HG03521 (cell line): ENCODE results near the gene GRIN2B.

Source experiments
- ATAC-seq: cut with Tn5 transposase; IDR thresholded peaks from one replicate; pipeline ENCODE4 v1.9.1; 2021; ENCODE audit warnings: mild to moderate bottlenecking, moderate library complexity; ENCODE audit not compliant: unreplicated experiment

Gene GRIN2B

DNA sequence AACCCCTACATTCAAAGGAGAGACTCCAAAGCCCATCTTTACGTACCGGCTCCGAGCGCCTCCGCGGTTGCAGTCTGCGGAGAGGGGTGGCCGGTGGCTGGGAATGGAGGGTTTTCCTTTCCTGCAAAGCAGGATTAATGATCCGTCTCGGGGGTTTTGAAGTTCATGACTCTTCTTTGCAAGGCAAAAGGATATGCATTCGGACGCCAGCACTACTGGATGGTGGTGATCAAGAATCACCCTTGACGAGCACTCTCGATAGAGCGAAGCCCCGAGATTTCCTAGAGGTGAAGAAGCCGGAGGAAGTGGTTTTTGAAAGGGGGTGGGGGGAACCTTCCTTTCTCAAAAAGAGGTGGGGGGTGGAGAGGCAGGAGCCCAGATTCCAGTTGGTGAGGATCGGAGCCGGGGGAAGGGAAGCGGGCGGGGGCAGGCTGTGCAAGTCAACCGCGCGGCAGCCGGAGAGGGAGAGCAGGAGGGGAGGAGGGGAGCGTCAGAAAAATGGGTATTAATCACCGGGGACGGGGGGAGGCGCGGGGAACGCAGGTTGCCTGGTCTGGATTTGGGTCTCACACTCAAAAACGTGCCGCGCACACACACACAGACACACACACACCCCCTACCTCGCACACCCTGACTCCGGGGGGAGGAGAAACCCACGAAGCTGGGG lies at the start of gene GRIN2B:
Gene GRIN2B, minus strand, starts transcription at position 307 of the 667 bp plus-strand sequence. CDS start 115,394 bp downstream, outside the sequence.
- ATAC-seq, result no peak

DNA sequence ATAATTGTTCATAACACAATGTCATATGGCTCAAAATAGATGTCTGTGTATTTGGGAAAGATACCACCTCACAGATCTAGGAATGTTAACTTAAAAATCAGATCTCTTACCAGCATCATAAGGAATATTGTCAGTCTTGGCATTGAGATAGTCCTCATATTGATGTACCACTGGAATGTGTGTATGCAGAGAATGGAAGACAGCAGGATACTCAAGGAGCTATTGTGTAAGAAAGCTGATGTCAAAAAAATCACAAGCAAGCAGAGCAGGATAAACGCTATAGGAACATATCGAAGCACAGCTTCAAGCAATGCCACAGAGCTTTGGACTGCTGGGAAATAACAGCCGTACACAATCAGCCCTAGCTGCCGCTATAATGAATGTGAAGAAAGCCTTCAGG lies 45.1 kb upstream of the GRIN2B start:
- ATAC-seq, result no peak

GRCh38 chr12:14024591-14024990 lies 43.2 kb upstream of the GRIN2B start:
- no peak for ATAC-seq

- no peak for ATAC-seq
Observed at GRCh38 chr12:14018080-14018479, 36.7 kb upstream of the GRIN2B start.

GRCh38 chr12:14010989-14011388 lies 29.6 kb upstream of the GRIN2B start:
- ATAC-seq, result no peak

DNA sequence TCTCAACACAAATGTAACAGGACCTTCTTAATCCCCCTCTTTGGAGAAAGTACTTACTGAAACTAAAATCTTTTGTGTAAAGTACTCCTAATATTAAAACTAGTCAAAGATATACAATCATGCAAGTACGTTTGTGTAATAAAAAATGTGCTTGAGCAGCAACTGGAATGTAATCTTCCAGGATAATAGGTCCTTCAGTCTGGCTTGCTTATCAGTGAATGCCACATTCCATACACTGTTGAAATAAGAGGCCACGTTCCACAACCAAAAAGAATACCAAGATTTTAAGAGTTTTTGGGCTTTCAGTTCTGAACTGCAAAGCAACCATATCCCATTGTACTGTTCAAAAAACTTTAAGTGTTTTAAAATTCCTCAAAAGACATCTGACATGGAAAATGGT lies 26.2 kb upstream of the GRIN2B start:
- ATAC-seq, result no peak

DNA sequence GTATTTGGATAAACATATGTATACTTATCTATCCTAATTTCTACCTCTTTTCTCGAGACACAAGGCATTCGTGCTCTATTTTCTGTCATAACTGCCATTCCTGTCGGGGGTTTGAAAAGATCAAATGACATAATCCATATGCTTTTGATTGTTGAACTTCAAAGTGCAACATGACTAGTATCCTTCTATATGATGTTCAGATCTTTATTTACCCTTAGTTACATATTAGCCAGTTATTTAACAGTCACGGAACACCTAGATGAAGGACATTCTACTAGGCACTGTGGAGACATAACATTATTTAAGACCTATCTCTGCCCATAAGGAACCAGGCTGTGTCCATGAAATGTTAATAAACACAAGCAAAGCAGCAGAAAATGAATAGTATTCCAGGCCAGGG lies 11.2 kb upstream of the GRIN2B start:
- no peak for ATAC-seq

DNA sequence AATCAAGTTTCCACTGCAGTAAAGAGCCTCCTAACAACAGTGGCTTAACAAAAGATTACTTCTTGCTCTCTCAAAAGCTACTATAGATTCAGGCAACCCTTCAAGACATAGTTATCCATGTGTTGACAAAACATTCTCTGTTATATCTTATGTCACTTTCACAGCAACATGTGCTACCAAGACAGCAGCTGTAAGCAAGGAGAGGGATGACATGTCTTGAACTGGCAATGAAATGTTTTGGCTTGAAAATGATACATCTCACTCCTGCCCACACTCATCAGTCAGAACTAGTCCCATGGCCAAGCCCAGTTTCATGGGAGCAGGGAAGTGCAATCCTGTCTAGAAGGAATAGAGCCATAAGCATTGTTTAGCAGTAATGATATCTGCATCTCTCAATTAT lies 10.7 kb upstream of the GRIN2B start:
- ATAC-seq, result no peak

DNA sequence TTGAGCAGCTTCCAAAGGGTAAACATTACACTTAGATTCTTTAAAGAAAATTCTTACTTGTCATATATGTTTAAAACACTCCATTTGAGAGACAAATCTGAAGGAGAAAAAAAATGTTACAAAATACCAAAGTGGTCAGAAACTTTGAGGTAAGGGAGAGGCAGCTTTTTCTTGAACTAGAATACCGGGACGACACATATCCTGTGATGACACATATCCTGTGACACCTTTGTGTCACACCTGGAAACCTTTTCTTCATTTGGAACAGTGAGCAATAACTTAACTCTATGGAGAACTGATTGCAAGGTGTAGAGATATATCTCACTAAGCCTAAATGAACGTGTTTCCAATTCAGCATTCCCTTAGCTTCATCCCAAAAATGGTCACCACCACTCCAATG lies 4.6 kb upstream of the GRIN2B start:
- no peak for ATAC-seq

DNA sequence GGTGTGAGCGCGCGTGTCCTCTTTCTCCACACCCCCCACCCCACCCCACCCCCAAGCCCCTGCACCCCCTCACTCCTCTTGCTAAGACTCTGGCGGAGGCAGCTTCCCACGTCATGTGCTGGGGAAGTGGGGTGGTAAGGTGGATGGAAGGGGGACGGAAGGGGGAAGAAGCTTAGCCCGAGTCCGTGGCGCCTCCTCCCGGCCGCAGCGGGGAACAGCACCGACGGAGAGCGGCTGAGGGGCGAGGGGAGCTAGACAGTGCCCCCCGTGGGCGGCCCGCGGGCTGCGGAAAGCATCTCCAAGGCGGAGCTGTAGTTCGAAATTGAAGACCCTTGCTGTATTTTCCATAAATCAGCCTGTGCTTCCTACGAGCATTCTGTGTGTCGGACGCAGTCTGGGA lies 588 bp upstream of the GRIN2B start:
- no peak for ATAC-seq

GRCh38 chr12:13980538-13981295 lies 685 bp downstream of the GRIN2B start:
- ATAC-seq, result no peak

DNA sequence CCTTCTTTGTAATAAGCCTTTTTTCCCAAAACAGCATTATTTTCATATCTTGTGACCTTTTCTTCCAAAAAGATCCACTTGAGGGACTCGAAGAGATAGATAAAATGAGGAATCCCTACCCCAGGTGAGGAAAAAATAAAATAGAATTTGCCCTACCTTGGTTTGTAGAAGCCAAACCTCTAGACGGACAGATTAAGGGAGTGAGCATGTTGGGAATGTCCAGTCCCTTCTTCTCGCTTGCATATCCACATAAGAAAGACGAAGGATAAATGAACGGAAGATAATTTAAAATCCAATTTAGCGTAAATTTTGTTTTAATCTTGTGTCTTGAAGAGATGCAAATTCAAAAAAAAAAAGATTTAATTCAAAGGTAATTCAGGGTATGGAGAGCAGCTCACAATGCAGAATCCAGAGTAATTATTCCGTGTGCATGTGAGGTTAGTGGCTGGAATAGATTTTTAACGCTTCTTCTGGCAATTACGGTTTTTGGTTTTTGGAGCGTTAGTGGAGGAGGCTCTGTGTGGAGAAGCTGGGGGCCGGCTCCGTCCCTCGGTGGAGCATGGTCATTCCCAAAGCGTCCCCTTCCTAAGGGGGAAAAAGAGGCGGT lies 1.5 kb downstream of the GRIN2B start:
- no peak for ATAC-seq

- no peak for ATAC-seq
Observed at GRCh38 chr12:13978876-13979275, 2.5 kb downstream of the GRIN2B start.

- no peak for ATAC-seq
Observed at GRCh38 chr12:13976880-13977279, 4.5 kb downstream of the GRIN2B start.

GRCh38 chr12:13976028-13976584 lies 5.3 kb downstream of the GRIN2B start:
- ATAC-seq, result no peak

DNA sequence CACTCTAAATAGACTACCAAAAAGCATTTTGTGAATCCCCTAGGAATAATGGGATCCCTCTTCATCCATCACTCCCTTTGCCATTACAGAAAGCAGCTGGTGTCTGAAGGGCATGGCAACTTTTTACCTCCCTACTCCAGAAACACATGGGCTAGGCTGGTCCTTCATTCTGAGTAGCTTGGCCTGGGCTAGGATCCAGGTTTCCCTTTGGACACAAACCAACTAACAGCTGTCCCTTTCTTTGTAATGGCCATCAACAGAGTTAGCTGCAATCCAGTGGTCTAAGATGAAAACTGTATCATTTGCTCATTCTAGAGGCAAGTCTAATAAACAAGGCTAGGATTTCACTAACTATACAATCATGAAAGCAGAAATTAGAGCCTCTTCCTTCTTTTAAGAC lies 7.4 kb downstream of the GRIN2B start:
- ATAC-seq, result no peak

DNA sequence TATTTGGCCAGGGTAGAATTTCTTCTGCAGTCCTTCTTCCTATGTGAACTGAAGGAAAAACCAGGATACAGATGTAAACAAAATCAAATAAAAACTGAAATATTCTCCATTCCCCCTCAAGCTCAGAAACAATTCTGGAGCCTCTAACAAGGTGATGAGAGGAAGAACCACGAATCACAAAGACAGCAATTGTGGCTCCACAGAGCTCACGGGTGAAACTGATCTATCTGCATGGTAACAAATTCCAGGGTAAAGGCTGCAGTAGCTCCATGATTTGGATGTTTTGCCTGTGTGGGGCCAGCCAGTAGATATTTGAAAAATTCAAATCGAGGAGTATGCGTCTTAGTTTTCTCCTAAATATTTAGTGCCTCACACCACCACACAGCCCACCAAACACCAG lies 10.6 kb downstream of the GRIN2B start:
- ATAC-seq, result no peak

GRCh38 chr12:13968281-13968680 lies 13.1 kb downstream of the GRIN2B start:
- no peak for ATAC-seq

- no peak for ATAC-seq
Observed at GRCh38 chr12:13964666-13965065, 16.7 kb downstream of the GRIN2B start.

DNA sequence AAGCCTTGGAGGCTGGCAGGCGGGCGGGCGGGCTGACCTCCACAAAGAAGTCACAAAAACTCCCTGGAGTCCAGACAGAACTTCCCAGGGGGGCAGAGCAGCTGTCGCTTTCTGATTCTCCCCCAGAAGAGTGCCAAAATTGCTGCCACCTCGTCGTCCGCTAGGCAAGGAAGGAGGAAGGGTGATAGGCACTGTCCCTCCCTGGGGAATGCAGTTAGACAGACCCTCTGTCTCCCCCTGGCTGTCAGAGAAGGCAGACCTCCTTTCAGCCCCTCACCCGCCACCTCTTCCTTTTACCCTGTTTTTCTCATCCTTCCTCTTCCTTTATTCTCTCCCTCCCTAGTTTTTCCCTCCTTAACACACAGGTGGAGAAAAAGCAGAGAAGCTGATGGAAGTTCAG lies 18.7 kb downstream of the GRIN2B start:
- ATAC-seq, result no peak

GRCh38 chr12:13961971-13962370 lies 19.4 kb downstream of the GRIN2B start:
- ATAC-seq, result no peak
